GM12892 (cell line): ENCODE data around the gene PCBP2.

ENCODE experiments used
- DNase-seq: peaks from one replicate; pipeline ENCODE4 v3.0.0; 2011; ENCODE audit not compliant: insufficient read length
- FAIRE-seq: peaks from 2 replicates; lab custom pipeline; 2011; peaks lifted over from hg19 to GRCh38; lab: Jason Lieb, UNC
- POLR2A ChIP-seq: IDR thresholded peaks from 2 replicates; pipeline ENCODE4 v1.6.1; 2011; ENCODE audit warnings: low read depth, low read length, control low read depth
- POLR2AphosphoS5 ChIP-seq: IDR thresholded peaks from 2 replicates; pipeline ENCODE4 v1.6.1; 2011; ENCODE audit warnings: low read depth, low read length, control low read depth
- TAF1 ChIP-seq: IDR thresholded peaks from 2 replicates; pipeline ENCODE4 v1.6.1; 2011; ENCODE audit warnings: low read depth, mild to moderate bottlenecking, control low read depth, low read length, borderline replicate concordance

PCBP2 gene

GRCh38 chr12:53506881-53507602 is 55.1 kb downstream of the PCBP2 start, which contains the start of gene NPFF:
TSS of gene NPFF (minus strand) at chr12:53507484. CDS start at chr12:53507474, 10 bp downstream.
- no peak for FAIRE-seq
- TF ChIP-seq POLR2A (no peak), TAF1 (no peak), POLR2AphosphoS5 (no peak; the same call in 1 of the 2 replicates)
- no peak for DNase-seq

- no peak for TF ChIP-seq TAF1
- TF ChIP-seq POLR2A: no peak
- no peak for TF ChIP-seq POLR2AphosphoS5
- DNase-seq: no peak
- FAIRE-seq: no peak
Measured at GRCh38 chr12:53507603-53507885, 55.6 kb downstream of the PCBP2 start.

GRCh38 chr12:53508534-53509170 is 56.8 kb downstream of the PCBP2 start:
- FAIRE-seq (peak; percentile 94), DNase-seq (peak; percentile 63)
- no peak for TF ChIP-seq POLR2AphosphoS5
- TF ChIP-seq POLR2A: no peak
- TF ChIP-seq TAF1: no peak

GRCh38 chr12:53510181-53510812 is 58.4 kb downstream of the PCBP2 start:
- TF ChIP-seq POLR2A: no peak
- no peak for TF ChIP-seq POLR2AphosphoS5
- TF ChIP-seq TAF1: no peak
- DNase-seq (no peak), FAIRE-seq (no peak)

DNA sequence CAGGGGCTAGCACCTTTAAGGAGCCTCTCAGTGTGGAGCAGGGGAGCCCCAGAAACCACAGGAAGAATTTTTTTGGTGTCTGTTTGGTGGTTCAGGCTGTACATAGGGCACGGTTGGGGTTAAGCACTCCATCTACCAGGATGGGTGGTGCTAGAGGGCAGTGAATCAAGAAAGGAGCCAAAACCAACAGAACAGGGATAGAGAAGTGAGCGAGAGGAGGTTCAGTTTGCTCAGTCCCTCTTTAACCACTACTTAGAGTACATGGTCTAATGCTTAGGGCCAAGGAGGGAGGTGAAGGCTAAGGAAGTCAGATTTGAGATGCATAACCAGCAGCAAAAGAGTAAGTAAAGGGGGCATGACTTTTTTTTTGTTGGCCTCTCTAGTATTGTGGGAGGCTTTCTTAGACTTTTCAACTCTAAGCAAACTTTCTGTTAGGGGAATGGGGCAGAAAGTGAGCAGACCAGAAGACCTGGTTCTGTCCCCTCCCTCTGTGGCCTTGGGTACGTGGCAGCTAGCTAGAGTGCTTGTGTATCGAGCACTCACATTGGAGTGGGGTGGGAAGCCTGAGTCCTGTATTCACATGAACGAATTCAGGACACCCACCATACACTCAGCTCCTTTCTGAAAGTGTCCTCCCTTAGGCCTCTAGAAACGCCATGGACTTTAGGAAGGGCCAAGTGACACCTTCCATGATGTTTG is 62.0 kb downstream of the PCBP2 start:
- FAIRE-seq (no peak), DNase-seq (no peak)
- TF ChIP-seq TAF1 (no peak), POLR2AphosphoS5 (no peak), POLR2A (no peak)

DNA sequence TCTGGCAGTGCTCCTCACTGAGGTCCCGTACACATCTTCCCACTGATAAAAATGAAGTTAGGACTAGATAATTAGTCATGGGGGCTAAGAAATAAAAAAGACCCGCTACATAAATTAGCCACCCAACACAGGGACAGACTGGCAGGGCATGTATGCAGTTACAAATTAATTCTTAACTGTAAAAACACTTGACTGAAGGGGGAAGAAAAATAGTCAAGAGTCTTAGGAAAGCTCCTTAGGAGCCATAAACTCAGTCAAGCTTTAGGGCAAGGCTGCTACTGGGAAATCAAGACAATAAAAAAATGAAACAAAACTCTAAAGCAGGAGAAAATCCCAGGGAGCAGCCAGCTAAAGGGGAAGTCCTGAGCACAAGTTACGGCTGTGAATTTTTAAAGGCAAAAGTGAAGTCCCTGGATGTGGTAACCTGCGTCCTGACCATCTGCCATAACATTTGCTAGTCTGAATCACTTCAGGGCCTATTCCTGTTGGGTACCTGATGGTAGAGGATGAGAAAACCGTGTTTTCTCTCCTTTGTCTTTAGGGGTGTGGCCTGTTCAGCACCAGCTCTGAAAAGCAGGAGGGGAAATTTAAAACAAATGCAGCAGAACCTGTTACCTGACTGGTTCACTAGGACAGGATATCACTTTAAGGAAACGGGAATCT is 62.9 kb downstream of the PCBP2 start:
- FAIRE-seq (no peak), DNase-seq (no peak)
- no peak for TF ChIP-seq POLR2A
- TF ChIP-seq POLR2AphosphoS5: no peak
- TF ChIP-seq TAF1: no peak

DNA sequence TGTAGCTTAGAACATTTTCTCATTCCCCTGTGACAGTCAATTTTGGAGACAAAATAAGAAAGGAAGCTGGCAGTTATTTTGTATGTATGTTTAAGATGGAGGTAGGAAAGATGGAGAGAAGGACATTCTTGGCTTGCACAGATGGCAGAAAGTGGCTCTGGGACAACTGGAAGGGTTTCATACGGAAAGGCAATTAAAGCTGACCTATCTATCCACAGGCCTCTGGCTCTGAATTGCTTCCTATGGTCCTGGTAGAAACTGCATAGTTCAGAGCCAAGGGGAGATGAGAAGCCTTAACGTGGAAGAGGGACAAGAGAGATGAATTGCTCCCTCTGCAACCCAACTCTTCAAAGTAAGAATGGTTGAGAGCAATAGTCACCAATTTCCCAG is 63.4 kb downstream of the PCBP2 start:
- DNase-seq (no peak), FAIRE-seq (no peak)
- TF ChIP-seq POLR2A (no peak), TAF1 (no peak), POLR2AphosphoS5 (no peak)

DNA sequence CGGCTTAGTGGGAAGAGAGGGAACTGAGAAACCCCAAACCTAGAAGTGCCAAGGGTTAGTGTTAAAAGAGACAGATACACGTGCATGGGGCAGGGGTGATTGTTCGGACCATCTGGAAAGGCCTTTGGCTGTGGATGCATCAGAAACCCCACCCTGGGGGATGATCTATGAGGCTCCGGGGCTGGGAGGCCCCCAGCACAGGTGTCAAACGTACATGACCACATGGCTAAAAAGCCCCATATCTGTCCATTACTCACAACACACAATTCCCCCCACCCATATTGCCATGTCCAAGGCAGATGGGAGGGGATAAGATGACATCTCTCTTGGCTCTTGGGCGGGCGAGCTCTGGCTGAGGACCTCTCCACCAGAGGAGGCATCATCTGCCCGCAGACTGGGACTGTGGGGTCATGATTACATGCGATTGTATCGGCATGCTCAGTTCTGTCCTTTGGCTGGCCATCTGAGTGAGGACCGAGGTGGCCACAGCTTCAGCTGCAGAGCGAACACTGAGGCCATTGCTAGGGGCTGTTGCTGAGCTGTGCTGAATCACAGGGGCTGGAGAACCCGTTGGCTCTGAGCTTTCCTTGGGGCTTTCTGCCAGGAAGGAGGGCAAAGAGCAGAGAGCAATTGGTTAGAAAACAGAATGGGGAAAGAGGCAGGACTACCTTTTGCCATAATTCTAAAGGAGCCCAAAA is 65.0 kb downstream of the PCBP2 start:
- no peak for FAIRE-seq
- no peak for DNase-seq
- TF ChIP-seq TAF1: no peak
- no peak for TF ChIP-seq POLR2AphosphoS5
- no peak for TF ChIP-seq POLR2A

DNA sequence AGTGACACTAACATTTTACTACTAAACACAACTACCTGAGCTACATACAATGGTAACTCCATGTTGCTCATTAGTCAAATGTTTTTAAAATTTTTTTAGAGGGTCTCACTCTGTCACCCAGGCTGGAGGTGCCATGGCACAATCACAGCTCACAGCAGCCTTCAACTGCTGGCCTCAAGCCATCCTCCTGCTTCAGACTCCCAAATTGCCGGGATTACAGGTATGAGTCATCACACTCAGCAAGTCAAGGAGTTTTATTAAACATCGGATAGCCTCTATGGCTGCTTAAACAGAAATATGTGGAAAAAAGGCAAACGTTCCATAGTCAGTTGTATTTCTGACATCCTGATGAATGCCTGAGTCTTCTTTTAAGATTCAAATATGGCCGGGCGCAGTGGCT is 66.5 kb downstream of the PCBP2 start:
- DNase-seq (no peak), FAIRE-seq (no peak)

DNA sequence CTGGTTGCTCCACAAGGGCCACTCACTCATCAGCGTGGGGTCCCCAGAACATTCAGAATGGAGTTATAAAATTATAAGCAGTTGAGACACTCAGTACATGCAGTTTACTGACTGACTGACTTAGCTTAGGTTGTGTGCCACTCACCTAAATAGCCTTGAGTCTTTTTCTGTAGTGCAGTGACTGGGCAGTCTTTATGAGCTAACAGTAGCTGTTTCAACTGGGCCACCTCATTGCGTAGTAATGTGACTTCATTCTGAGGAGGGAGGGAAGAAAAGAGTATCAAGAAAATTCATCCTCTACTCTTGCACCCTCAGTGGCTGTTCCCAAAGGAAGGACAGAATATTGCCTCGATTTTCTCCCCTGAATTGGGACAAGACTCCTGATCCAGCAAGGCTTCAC is 71.2 kb downstream of the PCBP2 start:
- no peak for FAIRE-seq
- no peak for DNase-seq
- TF ChIP-seq TAF1 (no peak), POLR2A (no peak), POLR2AphosphoS5 (no peak)

More for the DNA sequence above, 66.5 kb downstream of the PCBP2 start:
- no peak for TF ChIP-seq POLR2AphosphoS5
- no peak for TF ChIP-seq TAF1
- TF ChIP-seq POLR2A: no peak

- DNase-seq (no peak), FAIRE-seq (no peak)
- TF ChIP-seq POLR2A: no peak
- no peak for TF ChIP-seq TAF1
- no peak for TF ChIP-seq POLR2AphosphoS5
Measured at GRCh38 chr12:53524476-53524875, 72.6 kb downstream of the PCBP2 start.
